ENCODE results near the gene HOXB9. TPM values are rescaled to one million over a fixed set of nuclear protein-coding genes. Genes with fewer than 3 reads are reported as not detected.

The HOXB9 gene
- total and polyA plus RNA-seq, 2 donors (not counting 3 experiments of a cell fraction or from before 2014, with no cell fraction given): 0.79 to 1.1 TPM

- peak overlapping the region; percentile 69 to 86 (median 70) for H3K4me3 ChIP-seq (replicated peaks in 1 of 3; ENCODE audit: insufficient read depth in 1 of 3, low read depth in 1 of 3, low read length in 3 of 3)
- BruUV-seq (replicated peaks): no TSS peak
- POLR2A ChIA-PET: no interaction called here
- no peaks in the 10 kb centered on the region for H4K20me1 ChIP-seq (replicated peaks; ENCODE audit: control insufficient read depth, extremely low read depth, insufficient read depth, low read length)
- FAIRE-seq (no peak), DNase-seq (ENCODE audit: low read depth, low spot score) (peak; percentile 49)
- TF ChIP-seq POLR2A (IDR thresholded peaks at IDR 0.05; ENCODE audit: low read depth, low read length): peak; percentile 16
- no peak for TF ChIP-seq JUN (IDR thresholded peaks at IDR 0.05; ENCODE audit: borderline replicate concordance, insufficient read depth, insufficient read length, low read depth)
- TF ChIP-seq POLR2AphosphoS5 (IDR thresholded peaks at IDR 0.05; ENCODE audit: insufficient read depth, low read depth, low read length): peak; percentile 1
- intact Hi-C loops (cut with micrococcal nuclease) (no loop called here), dilution Hi-C loops (cut with MboI; ENCODE audit: extremely low pct_ligation_motif_present, low sequenced_read_pairs) (no loop called here)
- CTCF ChIA-PET: interaction anchor here (1.0 to 2.4 kb wide), 2 partner anchors 21 to 28 kb away, joined by 3 to 9 read pairs; no protein-coding TSS in a partner anchor
- peak overlapping the region; percentile 74 for H3K9ac ChIP-seq (replicated peaks; ENCODE audit: extremely low read depth, insufficient read depth, low read length)
- peaks cover 0 to 3% of the 10 kb centered on the region in 2 experiments for H3K36me3 ChIP-seq (ENCODE audit: control insufficient read depth in 2 of 2, extremely low read depth in 1 of 2, insufficient read depth in 2 of 2, low read length in 2 of 2)
- peak overlapping the region; percentile 89 for H3K4me2 ChIP-seq (ENCODE audit: insufficient read depth, low read length)
- peak overlapping the region; percentile 66 for H3K27ac ChIP-seq (ENCODE audit: insufficient read depth, low read depth, low read length)
- no peaks in the 10 kb centered on the region for H3K9me1 ChIP-seq (replicated peaks; ENCODE audit: control insufficient read depth, extremely low read depth, insufficient read depth, low read length)
- no peak overlapping the region for H2AFZ ChIP-seq (ENCODE audit: low read depth, low read length)
- peaks cover 93% of the 10 kb centered on the region for H3K79me2 ChIP-seq (ENCODE audit: control insufficient read depth, insufficient read depth, low read length)
- H3K27me3 ChIP-seq (ENCODE audit: control insufficient read depth in 2 of 2, insufficient read depth in 2 of 2, low read length in 2 of 2): no peaks in the 10 kb centered on the region
- peaks cover 76% of the 10 kb centered on the region for H3K4me1 ChIP-seq (ENCODE audit: control insufficient read depth, extremely low read depth, insufficient read depth, low read length)
- no peaks in the 10 kb centered on the region for H3K9me3 ChIP-seq (replicated peaks; ENCODE audit: control insufficient read depth, insufficient read depth, low read length)
These were observed 49.5 kb downstream of the HOXB9 start for GRCh38 chr17:48576479-48577309.

- H3K9me3 ChIP-seq (replicated peaks; ENCODE audit: control insufficient read depth, insufficient read depth, low read length): no peaks in the 10 kb centered on the region
- BruUV-seq (replicated peaks): no TSS peak
- H3K27ac ChIP-seq (ENCODE audit: insufficient read depth, low read depth, low read length): peak overlapping the region; percentile 66
- H3K9me1 ChIP-seq (replicated peaks; ENCODE audit: control insufficient read depth, extremely low read depth, insufficient read depth, low read length): no peaks in the 10 kb centered on the region
- intact Hi-C loops (cut with micrococcal nuclease): loop anchor here (1.0 kb wide), 1 partner anchor 32 kb away; no protein-coding TSS in a partner anchor
- H3K4me2 ChIP-seq (ENCODE audit: insufficient read depth, low read length): peak overlapping the region; percentile 81
- peaks cover 93% of the 10 kb centered on the region for H3K79me2 ChIP-seq (ENCODE audit: control insufficient read depth, insufficient read depth, low read length)
- FAIRE-seq (peak; percentile 47), DNase-seq (ENCODE audit: low read depth, low spot score) (peak; percentile 65)
- TF ChIP-seq POLR2AphosphoS5 (IDR thresholded peaks at IDR 0.05; ENCODE audit: insufficient read depth, low read depth, low read length): no peak
- TF ChIP-seq MYC (IDR thresholded peaks at IDR 0.05; ENCODE audit: low read depth, low read length): no peak
- POLR2A ChIA-PET: no interaction called here
- CTCF ChIA-PET: interaction anchor here (1.0 to 2.4 kb wide), 3 partner anchors 19 to 27 kb away, joined by 3 to 9 read pairs (median 4); no protein-coding TSS in a partner anchor
- peaks cover 0 to 3% of the 10 kb centered on the region in 2 experiments for H3K36me3 ChIP-seq (ENCODE audit: control insufficient read depth in 2 of 2, extremely low read depth in 1 of 2, insufficient read depth in 2 of 2, low read length in 2 of 2)
- H3K27me3 ChIP-seq (ENCODE audit: control insufficient read depth in 2 of 2, insufficient read depth in 2 of 2, low read length in 2 of 2): no peaks in the 10 kb centered on the region
- peak overlapping the region; percentile 9 to 69 (median 46) for H3K4me3 ChIP-seq (replicated peaks in 1 of 3; ENCODE audit: insufficient read depth in 1 of 3, low read depth in 1 of 3, low read length in 3 of 3)
- no peak overlapping the region for H2AFZ ChIP-seq (ENCODE audit: low read depth, low read length)
- H4K20me1 ChIP-seq (replicated peaks; ENCODE audit: control insufficient read depth, extremely low read depth, insufficient read depth, low read length): no peaks in the 10 kb centered on the region
- H3K9ac ChIP-seq (replicated peaks; ENCODE audit: extremely low read depth, insufficient read depth, low read length): peak overlapping the region; percentile 54
- dilution Hi-C loops (cut with MboI; ENCODE audit: extremely low pct_ligation_motif_present, low sequenced_read_pairs): no loop called here
- H3K4me1 ChIP-seq (ENCODE audit: control insufficient read depth, extremely low read depth, insufficient read depth, low read length): peaks cover 79% of the 10 kb centered on the region
These were observed 50.3 kb downstream of the HOXB9 start for GRCh38 chr17:48575673-48576478.

Measured in endothelial cell of umbilical vein (primary cell).